Subcutaneous adipose tissue (tissue), 4 donors: Measurements from ENCODE around the gene AQP5. TPM values are rescaled to one million over a fixed set of nuclear protein-coding genes. Genes with fewer than 3 reads are reported as not detected.

ENCODE experiments used
- CTCF ChIP-seq: fragments of 450-650 bp; IDR thresholded peaks from one replicate; pipeline ENCODE4 v1.5.1; 2016; ENCODE audit warnings: low read depth, mild to moderate bottlenecking, control low read depth, antibody characterized with exemption, moderate library complexity
- total RNA-seq, 4 donors: library from RNA; depleted of rRNA; stranded (reverse); fragments of >200 nt; gene quantifications; one replicate each; pipeline ENCODE4 v1.1.0, GENCODE V29; 2016

Gene AQP5
- total RNA-seq, 4 donors from 2014 or later, result not detected

GRCh38 chr12:49970658-49971057, 9.0 kb downstream of the AQP5 start:
- TF ChIP-seq CTCF, result no peak

- no peak for TF ChIP-seq CTCF
Observed at GRCh38 chr12:49971141-49971540, 9.5 kb downstream of the AQP5 start.

GRCh38 chr12:49972129-49972528, 10.5 kb downstream of the AQP5 start:
- no peak for TF ChIP-seq CTCF

GRCh38 chr12:49972641-49973360, 11.1 kb downstream of the AQP5 start, which contains the start of gene AQP6:
AQP6 (plus strand) TSS chr12:49972947; CDS start chr12:49973174, 227 bp downstream.
- no peak for TF ChIP-seq CTCF

GRCh38 chr12:49973361-49973830, 11.7 kb downstream of the AQP5 start:
- no peak for TF ChIP-seq CTCF

GRCh38 chr12:49974231-49974675, 12.6 kb downstream of the AQP5 start:
- TF ChIP-seq CTCF, result no peak

GRCh38 chr12:49974677-49975317, 13.1 kb downstream of the AQP5 start:
- no peak for TF ChIP-seq CTCF
